ENCODE results near the gene OR2A5.
"Not testable (repeated sequence)": the region's sequence is repeated elsewhere in the genome, so short reads cannot be mapped to it uniquely, and the experiment has no call there.

OR2A5 gene

GRCh38 chr7:144048648-144049047, at the start of gene OR2A5:
Gene OR2A5, plus strand, starts transcription at chr7:144048948. Its CDS starts 1,454 bp downstream, at chr7:144050402.
- no peak for DNase-seq

- no peak for DNase-seq
These were observed 48.7 kb upstream of the OR2A5 start, which contains the start of gene OR6B1 for GRCh38 chr7:144000020-144000419. Gene OR6B1, plus strand, starts transcription at chr7:144000320. Its CDS starts 3,677 bp downstream, at chr7:144003997.

- DNase-seq: no peak
These were observed 47.2 kb upstream of the OR2A5 start for GRCh38 chr7:144001543-144001942.

GRCh38 chr7:144004703-144005102, 44.0 kb upstream of the OR2A5 start:
- DNase-seq: no peak

- no peak for DNase-seq
These were observed 42.6 kb upstream of the OR2A5 start for GRCh38 chr7:144006029-144006691.

DNA sequence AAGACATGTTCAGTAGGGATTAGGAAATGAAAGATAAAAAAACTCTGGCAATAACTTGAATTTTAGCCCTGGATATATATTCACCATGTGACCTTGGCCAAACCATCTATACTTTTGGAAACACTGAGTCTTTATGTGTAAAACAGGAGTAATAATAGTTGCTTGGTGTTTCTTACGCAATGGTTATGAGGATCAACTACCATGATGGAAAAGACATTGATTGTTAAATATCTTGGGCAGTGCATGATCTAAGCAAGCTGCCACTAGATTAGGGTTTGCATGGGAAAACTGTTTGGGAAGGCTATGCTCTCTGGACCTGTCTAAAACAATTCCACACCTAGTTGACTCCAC, 42.1 kb upstream of the OR2A5 start:
- no peak for DNase-seq

DNA sequence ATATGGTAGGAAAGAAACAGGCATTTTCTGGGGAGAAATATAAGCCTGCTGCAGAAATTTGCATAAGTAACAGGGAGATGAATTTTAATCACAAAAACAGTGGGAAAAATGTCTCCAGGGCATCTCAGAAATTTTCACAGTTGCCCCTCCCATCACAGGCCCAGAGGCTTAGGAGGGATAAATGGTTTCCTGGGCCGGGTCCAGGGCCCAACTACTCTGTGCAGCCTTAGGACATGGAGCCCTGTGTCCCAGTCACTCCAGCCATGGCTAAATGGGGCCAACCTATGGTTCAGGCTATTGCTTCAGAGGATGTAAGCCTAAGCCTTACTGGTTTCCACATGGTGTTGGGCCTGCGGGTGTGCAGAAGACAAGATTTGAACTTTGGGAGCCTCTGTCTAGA, 39.4 kb upstream of the OR2A5 start:
- DNase-seq: no peak

- not testable (repeated sequence) for DNase-seq
These were observed 38.7 kb upstream of the OR2A5 start for GRCh38 chr7:144010061-144010460.

GRCh38 chr7:144010821-144011220, 37.9 kb upstream of the OR2A5 start:
- not testable (repeated sequence) for DNase-seq

GRCh38 chr7:144011458-144012230, 37.1 kb upstream of the OR2A5 start:
- no peak for DNase-seq

DNA sequence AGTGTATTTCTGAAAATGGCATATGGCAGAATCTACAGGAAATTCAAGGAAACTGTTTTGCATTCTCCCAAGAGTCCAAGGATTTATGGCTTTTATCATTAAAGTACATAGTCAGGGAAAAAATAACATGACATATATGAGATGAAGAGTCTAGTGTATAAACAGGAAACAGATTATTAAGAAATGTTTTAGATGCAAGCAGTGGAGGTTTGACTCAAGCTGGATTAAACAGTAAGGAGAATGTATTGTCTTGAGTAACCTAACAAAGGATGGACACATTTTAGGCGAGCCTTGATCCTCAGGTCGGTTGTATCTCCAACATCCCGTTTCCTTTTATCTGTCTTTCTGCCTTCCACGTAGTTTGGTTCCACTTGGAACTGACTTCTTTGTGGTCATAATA, 30.7 kb upstream of the OR2A5 start:
- DNase-seq: no peak

GRCh38 chr7:144019457-144019856, 29.3 kb upstream of the OR2A5 start:
- DNase-seq: no peak

GRCh38 chr7:144020340-144020739, 28.4 kb upstream of the OR2A5 start:
- no peak for DNase-seq

DNA sequence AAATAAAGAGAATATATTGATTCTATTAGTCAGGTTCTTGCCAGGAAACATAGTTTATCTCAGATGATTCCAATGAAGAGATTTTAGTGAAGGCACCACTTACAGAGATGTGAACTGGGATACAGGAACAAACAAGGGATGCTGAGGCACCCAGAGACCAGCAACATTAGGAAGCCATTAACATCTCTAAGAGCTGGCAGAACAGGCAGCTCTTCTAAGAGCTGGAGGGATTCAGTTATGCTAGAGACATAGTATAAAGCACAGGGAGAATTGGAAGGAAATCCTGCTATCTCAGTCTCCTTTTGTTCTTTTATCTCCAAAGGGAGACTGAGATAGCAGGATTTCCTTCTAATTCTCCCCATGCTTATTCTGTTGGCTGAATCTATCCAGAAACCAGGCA, 26.6 kb upstream of the OR2A5 start:
- DNase-seq: no peak

GRCh38 chr7:144023171-144023827, 25.4 kb upstream of the OR2A5 start:
- no peak for DNase-seq

- no peak for DNase-seq
These were observed 24.5 kb upstream of the OR2A5 start for GRCh38 chr7:144024213-144024612.

DNA sequence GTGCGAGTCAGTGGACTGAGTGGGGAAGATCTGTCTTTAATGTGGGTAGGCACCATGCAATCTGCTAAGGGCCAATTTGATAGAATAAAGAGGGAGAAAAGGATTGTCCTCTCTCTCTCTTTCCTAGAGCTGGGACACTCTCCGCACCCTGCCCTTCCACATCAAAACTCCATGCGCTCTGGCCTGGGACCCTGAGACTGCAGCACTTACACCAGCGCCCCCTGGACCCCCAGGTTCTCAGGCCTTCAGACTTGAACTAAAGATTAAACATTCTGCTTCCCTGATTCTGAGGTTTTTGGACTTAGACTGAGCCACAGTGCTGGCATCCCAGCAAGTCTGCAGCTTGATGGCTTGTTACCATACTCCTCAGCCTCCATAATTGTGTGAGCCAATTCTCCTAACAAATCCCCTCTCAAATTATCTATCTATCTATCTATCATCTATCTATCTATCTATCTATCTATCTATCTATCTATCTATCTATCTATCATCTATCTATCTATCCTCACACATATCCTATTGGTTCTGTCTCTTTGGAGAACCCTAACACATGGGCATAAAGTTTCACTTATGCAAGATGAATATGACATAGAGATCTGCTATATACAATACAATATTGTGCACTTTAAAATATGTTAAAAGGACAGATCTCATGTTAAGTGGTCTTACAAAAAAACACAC, 22.4 kb upstream of the OR2A5 start:
- DNase-seq: no peak

GRCh38 chr7:144027070-144027469, 21.7 kb upstream of the OR2A5 start:
- no peak for DNase-seq

- no peak for DNase-seq
These were observed 20.8 kb upstream of the OR2A5 start for GRCh38 chr7:144027974-144028373.

GRCh38 chr7:144028547-144028946, 20.2 kb upstream of the OR2A5 start:
- no peak for DNase-seq

- DNase-seq: no peak
These were observed 16.2 kb upstream of the OR2A5 start for GRCh38 chr7:144032516-144032915.

DNA sequence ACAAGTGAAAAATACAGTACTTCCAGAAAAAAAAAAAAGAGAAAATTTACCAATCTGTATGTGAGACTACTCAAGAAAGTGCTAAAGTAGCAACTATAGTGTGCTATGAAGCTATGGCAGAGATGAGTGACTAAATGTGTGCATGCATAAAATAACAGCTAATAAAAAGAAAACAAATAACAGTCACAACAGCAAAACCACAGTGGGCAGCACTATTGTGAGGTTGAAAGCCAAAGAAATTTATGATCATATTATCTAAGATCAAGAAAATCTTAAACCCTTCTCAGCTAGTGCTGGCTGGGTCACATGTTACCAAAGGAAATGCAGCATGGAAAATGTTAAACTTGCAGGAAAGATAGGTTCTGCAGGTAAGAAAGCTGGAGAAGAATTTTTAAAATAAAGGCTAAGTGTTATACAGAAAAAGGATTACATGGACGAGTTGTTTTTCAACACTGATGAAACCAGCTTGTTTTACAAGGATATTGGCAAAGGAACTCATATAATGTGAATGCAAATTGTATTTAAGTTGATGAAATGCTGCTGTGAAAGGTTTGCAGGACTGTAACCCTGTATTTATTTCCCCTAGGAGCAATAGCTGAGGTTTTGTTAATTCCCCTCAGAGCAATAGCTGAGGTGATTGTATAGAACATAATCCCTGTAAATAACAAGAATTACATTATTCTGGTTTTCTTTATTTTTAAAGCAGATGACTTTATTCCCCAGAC, 15.6 kb upstream of the OR2A5 start:
- no peak for DNase-seq

DNA sequence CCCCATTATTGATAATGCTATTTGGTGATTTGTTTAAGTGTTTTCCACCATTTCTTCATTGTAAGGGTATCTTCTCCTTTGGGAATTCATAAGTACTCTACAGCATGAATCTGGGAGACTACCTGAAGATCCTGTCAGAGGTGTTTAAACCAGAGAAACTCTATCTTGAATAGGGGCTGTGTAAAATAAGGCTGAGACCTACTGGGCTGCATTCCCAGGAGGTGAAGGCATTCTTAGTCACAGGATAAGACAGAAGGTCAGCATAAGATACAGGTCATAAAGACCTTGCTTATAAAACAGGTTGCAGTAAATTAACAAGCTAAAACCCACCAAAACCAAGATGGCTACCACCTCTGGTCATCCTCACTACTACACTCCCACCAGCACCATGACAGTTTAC, 13.4 kb upstream of the OR2A5 start:
- no peak for DNase-seq
